Measurements from ENCODE around the gene SYNGR2. TPM values are rescaled to one million over a fixed set of nuclear protein-coding genes. Genes with fewer than 3 reads are reported as not detected.
"Not testable (repeated sequence)": the region's sequence is repeated elsewhere in the genome, so short reads cannot be mapped to it uniquely, and the experiment has no call there.

Gene SYNGR2
- total RNA-seq, 2 experiments from 2014 or later, result 63.6 to 64.0 TPM

- CTCF ChIA-PET, result interaction anchor here (0.6 to 8.2 kb wide), 11 partner anchors 10 to 680 kb away, joined by 3 to 106 read pairs (median 5); partner anchors contain the start of genes TMC6 and TMC8
- Mint-ChIP-seq H3K27ac (peak overlapping the region; percentile 82), H3K4me1 (peaks cover 70% of the 10 kb centered on the region), H3K4me3 (peak overlapping the region; percentile 15), H3K36me3 (ENCODE audit: low read depth) (peaks cover 60% of the 10 kb centered on the region)
- H3K9me3 Mint-ChIP-seq, DNase-seq, H3K27me3 Mint-ChIP-seq: not testable (repeated sequence)
- POLR2A ChIA-PET, result interaction anchor here (0.7 to 14.6 kb wide), 16 partner anchors 13 to 242 kb away, joined by 3 to 332 read pairs (median 4); partner anchors contain the start of genes AFMID, SYNGR2, TK1 and TMC6
These were observed 28.6 kb upstream of the SYNGR2 start for GRCh38 chr17:78139861-78140168.

- peak; percentile 99 for DNase-seq
- H3K4me1 Mint-ChIP-seq, result peaks cover 65% of the 10 kb centered on the region
- H3K36me3 Mint-ChIP-seq (ENCODE audit: low read depth), result peaks cover 56% of the 10 kb centered on the region
- H3K27me3 Mint-ChIP-seq, result no peaks in the 10 kb centered on the region
- ChIA-PET CTCF (interaction anchor here (0.6 to 8.2 kb wide), 11 partner anchors 9 to 681 kb away, joined by 3 to 106 read pairs (median 5); partner anchors contain the start of genes TMC6 and TMC8), POLR2A (interaction anchor here (0.7 to 14.6 kb wide), 16 partner anchors 12 to 241 kb away, joined by 3 to 332 read pairs (median 4); partner anchors contain the start of genes AFMID, TK1, TMC6 and TMC8)
- H3K27ac Mint-ChIP-seq, result peak overlapping the region; percentile 82
- H3K9me3 Mint-ChIP-seq, result no peaks in the 10 kb centered on the region
- peak overlapping the region; percentile 15 for H3K4me3 Mint-ChIP-seq
These were observed 28.0 kb upstream of the SYNGR2 start for GRCh38 chr17:78140169-78141051.

- H3K4me1 Mint-ChIP-seq, result peaks cover 54% of the 10 kb centered on the region
- no peak for DNase-seq
- ChIA-PET POLR2A (interaction anchor here (0.6 to 14.6 kb wide), 11 partner anchors 14 to 35 kb away, joined by 3 to 332 read pairs (median 4); partner anchors contain the start of genes TMC6 and TMC8), CTCF (interaction anchor here (1.3 kb wide), 1 partner anchor 9 kb away, joined by 3 read pairs; no protein-coding TSS in a partner anchor)
- no peak overlapping the region for H3K4me3 Mint-ChIP-seq
- peaks cover 44% of the 10 kb centered on the region for H3K36me3 Mint-ChIP-seq (ENCODE audit: low read depth)
- no peaks in the 10 kb centered on the region for H3K27me3 Mint-ChIP-seq
- H3K9me3 Mint-ChIP-seq, result no peaks in the 10 kb centered on the region
- H3K27ac Mint-ChIP-seq, result no peak overlapping the region
These were observed 26.8 kb upstream of the SYNGR2 start for GRCh38 chr17:78141437-78142118.

GRCh38 chr17:78142119-78142861 lies 26.1 kb upstream of the SYNGR2 start:
- no peaks in the 10 kb centered on the region for H3K27me3 Mint-ChIP-seq
- H3K27ac Mint-ChIP-seq, result no peak overlapping the region
- H3K4me1 Mint-ChIP-seq, result peaks cover 46% of the 10 kb centered on the region
- peaks cover 37% of the 10 kb centered on the region for H3K36me3 Mint-ChIP-seq (ENCODE audit: low read depth)
- no peaks in the 10 kb centered on the region for H3K9me3 Mint-ChIP-seq
- ChIA-PET POLR2A (interaction anchor here (0.6 to 14.6 kb wide), 10 partner anchors 11 to 34 kb away, joined by 3 to 332 read pairs (median 4); partner anchors contain the start of genes TMC6 and TMC8), CTCF (interaction anchor here (1.3 kb wide), 1 partner anchor 10 kb away, joined by 3 read pairs; no protein-coding TSS in a partner anchor)
- H3K4me3 Mint-ChIP-seq, result no peak overlapping the region
- DNase-seq, result no peak

- H3K27me3 Mint-ChIP-seq, result no peaks in the 10 kb centered on the region
- DNase-seq, result no peak
- no peaks in the 10 kb centered on the region for H3K9me3 Mint-ChIP-seq
- no peak overlapping the region for H3K4me3 Mint-ChIP-seq
- ChIA-PET POLR2A (interaction anchor here (1.1 to 14.6 kb wide), 11 partner anchors 9 to 112 kb away, joined by 3 to 332 read pairs (median 5); partner anchors contain the start of genes SYNGR2, TMC6 and TMC8), CTCF (interaction anchor here (0.7 to 1.7 kb wide), 3 partner anchors 9 to 107 kb away, joined by 3 to 5 read pairs (median 4); no protein-coding TSS in a partner anchor)
- peaks cover 28% of the 10 kb centered on the region for H3K36me3 Mint-ChIP-seq (ENCODE audit: low read depth)
- H3K27ac Mint-ChIP-seq, result no peak overlapping the region
- H3K4me1 Mint-ChIP-seq, result peaks cover 42% of the 10 kb centered on the region
These were observed 24.9 kb upstream of the SYNGR2 start for GRCh38 chr17:78143214-78144146.

- ChIA-PET POLR2A (interaction anchor here (1.1 to 14.6 kb wide), 11 partner anchors 9 to 112 kb away, joined by 3 to 332 read pairs (median 6); partner anchors contain the start of genes SYNGR2, TMC6 and TMC8), CTCF (interaction anchor here (0.5 to 1.7 kb wide), 3 partner anchors 10 to 32 kb away, joined by 3 to 5 read pairs (median 4); no protein-coding TSS in a partner anchor)
- no peak for DNase-seq
- H3K27ac Mint-ChIP-seq, result no peak overlapping the region
- peaks cover 37% of the 10 kb centered on the region for H3K4me1 Mint-ChIP-seq
- H3K27me3 Mint-ChIP-seq, result no peaks in the 10 kb centered on the region
- peaks cover 24% of the 10 kb centered on the region for H3K36me3 Mint-ChIP-seq (ENCODE audit: low read depth)
- H3K4me3 Mint-ChIP-seq, result no peak overlapping the region
- no peaks in the 10 kb centered on the region for H3K9me3 Mint-ChIP-seq
These were observed 24.1 kb upstream of the SYNGR2 start for GRCh38 chr17:78144147-78144719.

- H3K4me3 Mint-ChIP-seq, result no peak overlapping the region
- H3K27ac Mint-ChIP-seq, result no peak overlapping the region
- H3K36me3 Mint-ChIP-seq (ENCODE audit: low read depth), result peaks cover 20% of the 10 kb centered on the region
- H3K4me1 Mint-ChIP-seq, result peaks cover 32% of the 10 kb centered on the region
- no peak for DNase-seq
- POLR2A ChIA-PET, result interaction anchor here (1.3 to 14.6 kb wide), 10 partner anchors 8 to 92 kb away, joined by 3 to 332 read pairs (median 6); partner anchors contain the start of genes SYNGR2, TMC6 and TMC8
- no peaks in the 10 kb centered on the region for H3K27me3 Mint-ChIP-seq
- no peaks in the 10 kb centered on the region for H3K9me3 Mint-ChIP-seq
- CTCF ChIA-PET, result interaction anchor here (0.5 to 1.7 kb wide), 3 partner anchors 10 to 32 kb away, joined by 3 to 5 read pairs (median 4); no protein-coding TSS in a partner anchor
These were observed 23.4 kb upstream of the SYNGR2 start for GRCh38 chr17:78144736-78145641.

GRCh38 chr17:78146471-78146869 lies 21.9 kb upstream of the SYNGR2 start:
- Mint-ChIP-seq H3K4me1 (peaks cover 22% of the 10 kb centered on the region), H3K9me3 (no peaks in the 10 kb centered on the region), H3K27me3 (no peaks in the 10 kb centered on the region), H3K27ac (no peak overlapping the region), H3K4me3 (no peak overlapping the region), H3K36me3 (ENCODE audit: low read depth) (peaks cover 12% of the 10 kb centered on the region)
- POLR2A ChIA-PET, result interaction anchor here (1.0 kb wide), 1 partner anchor 33 kb away, joined by 3 read pairs; no protein-coding TSS in a partner anchor
- CTCF ChIA-PET, result interaction anchor here (1.0 to 1.3 kb wide), 3 partner anchors 9 to 30 kb away, joined by 3 read pairs; no protein-coding TSS in a partner anchor
- no peak for DNase-seq

- DNase-seq, result no peak
These were observed 21.5 kb upstream of the SYNGR2 start for GRCh38 chr17:78146881-78147280.

More at GRCh38 chr17:78146881-78147280, 21.5 kb upstream of the SYNGR2 start:
- peaks cover 9% of the 10 kb centered on the region for H3K36me3 Mint-ChIP-seq (ENCODE audit: low read depth)
- peaks cover 19% of the 10 kb centered on the region for H3K4me1 Mint-ChIP-seq
- H3K9me3 Mint-ChIP-seq, result no peaks in the 10 kb centered on the region
- ChIA-PET POLR2A (interaction anchor here (1.0 kb wide), 1 partner anchor 33 kb away, joined by 3 read pairs; no protein-coding TSS in a partner anchor), CTCF (interaction anchor here (1.0 to 1.3 kb wide), 4 partner anchors 9 to 30 kb away, joined by 3 to 5 read pairs (median 3); no protein-coding TSS in a partner anchor)
- no peak overlapping the region for H3K27ac Mint-ChIP-seq
- no peaks in the 10 kb centered on the region for H3K27me3 Mint-ChIP-seq
- H3K4me3 Mint-ChIP-seq, result no peak overlapping the region
